NCI-H1048 (cell line): Measurements from ENCODE around the gene HDAC4.

ENCODE experiments used
- DNase-seq: peaks from one replicate; lab custom pipeline; 2025; lab: John Stamatoyannopoulos, UW

Gene HDAC4

DNA sequence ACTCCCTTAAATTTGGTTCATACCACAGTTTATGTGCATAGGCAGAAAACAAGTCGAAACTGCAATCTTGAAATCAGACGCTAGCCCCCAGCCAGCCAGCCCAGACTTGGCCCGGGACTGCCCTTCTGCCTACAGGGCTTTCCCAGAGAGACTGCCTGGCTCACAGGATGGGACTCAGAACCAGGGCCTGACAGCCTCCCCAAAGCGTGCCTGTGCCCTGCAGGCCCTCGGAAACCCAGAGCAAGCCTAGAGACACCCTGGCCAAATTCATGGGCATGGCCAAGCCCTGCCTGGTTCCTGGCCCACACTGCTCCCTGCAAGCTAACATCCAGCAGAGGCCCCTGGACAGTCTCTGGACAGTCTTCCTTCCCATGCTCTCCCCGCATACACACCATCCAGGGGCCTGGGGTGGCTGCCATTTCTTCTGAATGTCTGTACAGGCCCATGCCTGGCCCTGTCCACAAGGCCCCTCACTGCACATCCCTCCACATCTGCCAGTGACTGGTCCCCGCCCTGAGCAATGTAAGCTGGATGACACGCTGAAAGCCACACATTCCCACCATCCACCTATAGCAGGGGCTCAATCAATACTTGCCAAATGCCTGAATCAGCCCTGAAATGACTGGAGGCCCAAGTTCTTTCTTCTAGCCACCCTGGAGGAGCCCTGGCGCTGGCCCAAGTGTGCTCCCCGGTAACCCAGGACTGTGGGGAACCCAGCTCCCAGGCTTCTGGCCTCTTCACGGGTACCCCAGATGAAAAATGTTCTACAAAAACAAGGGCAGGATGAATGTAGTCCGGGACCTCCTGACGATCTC is 73.1 kb downstream of the HDAC4 start:
- no peak for DNase-seq

- DNase-seq = no peak
Measured at GRCh38 chr2:239326831-239327535, 73.8 kb downstream of the HDAC4 start.

DNA sequence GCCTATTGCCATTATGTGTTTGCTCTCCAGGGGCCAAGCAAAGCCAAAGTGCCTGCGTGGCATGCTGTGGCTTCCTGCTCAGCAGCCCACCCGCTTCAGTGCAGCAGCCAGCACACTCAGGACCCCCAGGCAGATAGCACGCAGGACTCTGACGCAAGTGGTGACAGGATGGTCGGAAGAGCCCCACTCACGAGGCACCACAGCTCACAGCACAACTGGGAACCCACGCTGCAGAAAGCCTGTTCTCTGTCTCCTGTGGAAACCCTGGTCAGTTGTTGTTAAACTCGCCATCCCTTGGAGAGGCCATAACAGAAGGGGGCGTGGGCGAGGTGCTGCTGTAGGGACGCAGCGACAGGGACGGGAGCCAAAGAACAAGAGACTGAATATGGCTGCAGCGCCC is 76.4 kb downstream of the HDAC4 start:
- DNase-seq = no peak

DNA sequence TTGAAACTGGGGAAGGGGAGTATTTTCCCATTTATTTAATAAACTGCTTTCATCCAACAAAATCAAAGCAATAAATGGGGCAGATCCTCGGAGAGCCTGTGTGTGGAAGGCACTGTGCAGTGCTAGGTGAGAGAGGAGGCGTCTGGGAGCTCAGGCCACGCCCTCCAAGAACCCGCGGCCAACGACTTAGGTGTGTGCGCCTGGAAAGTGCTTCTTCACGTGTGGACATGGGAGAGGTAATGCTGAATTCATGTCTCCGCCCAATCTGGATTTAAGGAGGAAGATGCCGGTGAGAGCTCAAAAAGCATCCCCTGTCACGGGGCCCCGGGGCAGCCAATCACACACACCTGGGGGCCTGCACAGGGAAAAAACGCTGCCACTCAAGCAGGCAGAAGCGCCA is 77.4 kb downstream of the HDAC4 start:
- no peak for DNase-seq

DNA sequence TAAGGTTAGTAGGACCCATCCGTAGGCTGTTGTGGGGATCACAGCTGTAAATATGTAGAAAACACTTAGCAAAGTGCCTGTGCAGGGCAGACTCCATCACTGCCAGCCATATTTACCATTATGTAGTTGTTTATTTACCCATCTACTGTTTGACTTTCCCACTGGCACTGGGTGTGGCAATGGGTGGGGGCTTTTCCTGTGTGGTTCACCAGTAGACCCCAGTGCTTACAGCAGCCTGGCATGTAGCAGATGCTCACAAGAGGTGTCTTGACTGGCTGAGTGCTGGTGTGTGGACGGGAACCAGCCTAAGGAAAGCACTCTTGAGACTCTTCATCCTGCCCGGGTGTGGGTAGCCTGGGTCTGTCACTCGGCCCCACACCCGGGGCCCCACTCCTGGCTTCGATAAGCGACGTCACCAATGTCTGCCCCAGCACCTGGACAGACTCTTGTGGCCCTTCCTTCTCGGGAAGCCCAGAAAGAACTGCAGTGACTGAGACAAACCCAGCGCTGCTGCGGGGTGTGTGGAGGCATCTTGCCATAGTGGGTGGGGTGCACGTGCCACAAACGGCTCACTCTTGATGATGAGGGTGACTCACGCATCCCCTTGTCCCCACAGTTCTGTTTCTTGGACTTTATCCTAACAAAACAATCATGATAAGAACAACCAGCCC is 78.3 kb downstream of the HDAC4 start:
- no peak for DNase-seq

GRCh38 chr2:239321596-239322415 is 79.0 kb downstream of the HDAC4 start:
- no peak for DNase-seq

GRCh38 chr2:239318790-239319661 is 81.8 kb downstream of the HDAC4 start:
- DNase-seq = no peak

- DNase-seq = no peak
Measured at GRCh38 chr2:239318151-239318611, 82.6 kb downstream of the HDAC4 start.

- DNase-seq = no peak
Measured at GRCh38 chr2:239316562-239317465, 84.0 kb downstream of the HDAC4 start.

DNA sequence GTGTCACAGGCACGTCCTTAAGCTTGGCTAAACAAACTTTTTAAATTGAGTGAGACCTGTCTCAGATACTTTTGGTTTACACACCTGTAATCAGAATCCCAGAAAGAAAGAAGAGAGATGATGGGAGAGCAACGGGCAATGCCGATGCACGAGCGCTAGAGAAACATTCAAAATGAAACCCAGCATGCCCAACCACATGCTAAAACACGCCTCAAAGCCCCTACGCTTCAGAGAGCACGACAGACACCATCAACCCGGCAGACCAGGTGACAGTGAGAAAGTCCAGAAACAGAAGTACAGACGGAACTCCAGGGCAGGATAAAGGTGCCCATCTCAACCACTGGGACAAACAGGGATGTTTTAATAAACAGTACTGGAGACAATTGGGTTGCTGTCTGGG is 85.5 kb downstream of the HDAC4 start:
- DNase-seq = no peak

DNA sequence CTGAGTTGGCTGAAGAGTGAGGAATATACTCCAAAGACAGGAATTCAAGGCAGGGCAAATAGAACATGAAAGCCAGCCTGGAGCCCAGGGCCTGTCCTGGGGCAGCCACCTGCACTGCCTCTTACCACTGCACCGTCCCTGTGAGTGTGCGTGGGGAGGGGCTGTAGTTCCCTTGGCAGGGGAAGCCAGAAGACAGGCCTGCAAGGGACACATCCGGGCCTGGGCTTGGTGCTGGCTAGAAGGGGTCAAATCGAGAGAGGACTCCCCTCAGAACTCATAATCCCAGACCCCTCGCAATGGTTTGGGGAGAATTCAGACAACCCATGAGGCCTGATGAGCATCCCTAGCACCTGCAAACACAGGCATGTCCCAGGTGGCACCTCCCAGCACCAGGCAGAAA is 87.0 kb downstream of the HDAC4 start:
- no peak for DNase-seq

DNA sequence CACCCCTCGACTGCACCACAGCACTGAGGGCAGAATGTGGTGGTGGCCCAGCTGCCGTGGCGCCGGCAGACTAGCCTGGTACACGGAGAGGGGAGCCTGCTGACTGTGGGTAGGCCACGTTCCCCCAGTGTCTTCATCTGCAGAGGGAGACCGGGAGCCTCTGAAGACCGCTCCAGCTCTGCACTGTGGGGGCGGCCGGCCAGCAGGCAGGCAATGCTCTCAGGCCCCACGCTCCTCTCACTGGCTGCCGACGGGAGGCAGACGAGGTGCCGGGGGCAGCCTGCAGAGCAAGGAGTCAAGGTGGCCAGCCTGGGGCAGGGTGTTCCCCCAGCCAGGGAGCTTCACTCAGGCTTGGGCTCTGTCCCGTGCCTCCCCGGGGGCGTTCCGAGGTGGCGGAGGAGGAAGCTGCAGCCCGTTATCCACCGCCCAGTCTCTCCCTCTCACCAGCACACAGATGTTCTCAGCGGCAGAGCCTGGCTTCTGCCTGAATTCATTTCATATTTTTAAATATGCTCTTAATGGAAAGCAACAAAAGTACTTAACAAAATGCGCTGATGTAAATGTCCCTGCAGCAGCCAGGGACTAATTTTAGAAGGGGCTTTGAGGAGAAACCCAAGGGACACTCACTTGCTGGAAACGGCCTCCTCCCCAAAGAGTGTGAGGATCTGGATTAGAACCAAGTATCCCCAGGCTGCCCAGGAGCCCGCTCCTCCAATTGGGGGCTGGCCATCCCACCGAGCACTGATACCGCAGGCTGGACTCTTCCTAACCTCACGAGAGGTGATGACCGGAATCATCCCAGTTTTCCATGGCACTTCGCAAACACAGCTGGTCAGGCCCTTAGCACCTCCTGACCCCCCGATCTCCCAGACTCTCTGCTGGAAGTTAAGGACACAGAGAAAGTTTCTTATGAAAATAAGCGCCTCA is 87.8 kb downstream of the HDAC4 start:
- no peak for DNase-seq

DNA sequence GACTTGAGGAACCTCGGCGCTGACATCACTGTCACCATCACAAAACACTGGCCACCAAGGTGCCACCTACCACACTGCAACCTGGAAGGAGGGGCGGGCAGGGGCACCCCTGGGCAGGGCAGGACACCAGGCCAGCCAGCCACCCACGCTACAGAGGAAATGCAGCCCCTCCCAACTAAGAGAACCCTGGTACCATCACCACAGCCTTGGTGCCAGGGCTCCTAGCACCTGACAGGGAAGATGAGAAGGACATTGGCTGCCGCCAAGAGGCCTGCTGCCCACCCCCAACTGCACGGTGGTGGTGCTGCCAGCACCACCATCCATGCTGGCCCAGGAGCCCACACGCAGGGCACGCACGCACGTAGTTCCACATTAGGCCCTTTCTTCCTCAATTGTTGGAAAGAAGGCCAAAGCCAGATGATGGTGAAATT is 88.7 kb downstream of the HDAC4 start:
- DNase-seq = no peak

GRCh38 chr2:239311132-239312040 is 89.4 kb downstream of the HDAC4 start:
- no peak for DNase-seq

- no peak for DNase-seq
Measured at GRCh38 chr2:239310401-239311061, 90.3 kb downstream of the HDAC4 start.

DNA sequence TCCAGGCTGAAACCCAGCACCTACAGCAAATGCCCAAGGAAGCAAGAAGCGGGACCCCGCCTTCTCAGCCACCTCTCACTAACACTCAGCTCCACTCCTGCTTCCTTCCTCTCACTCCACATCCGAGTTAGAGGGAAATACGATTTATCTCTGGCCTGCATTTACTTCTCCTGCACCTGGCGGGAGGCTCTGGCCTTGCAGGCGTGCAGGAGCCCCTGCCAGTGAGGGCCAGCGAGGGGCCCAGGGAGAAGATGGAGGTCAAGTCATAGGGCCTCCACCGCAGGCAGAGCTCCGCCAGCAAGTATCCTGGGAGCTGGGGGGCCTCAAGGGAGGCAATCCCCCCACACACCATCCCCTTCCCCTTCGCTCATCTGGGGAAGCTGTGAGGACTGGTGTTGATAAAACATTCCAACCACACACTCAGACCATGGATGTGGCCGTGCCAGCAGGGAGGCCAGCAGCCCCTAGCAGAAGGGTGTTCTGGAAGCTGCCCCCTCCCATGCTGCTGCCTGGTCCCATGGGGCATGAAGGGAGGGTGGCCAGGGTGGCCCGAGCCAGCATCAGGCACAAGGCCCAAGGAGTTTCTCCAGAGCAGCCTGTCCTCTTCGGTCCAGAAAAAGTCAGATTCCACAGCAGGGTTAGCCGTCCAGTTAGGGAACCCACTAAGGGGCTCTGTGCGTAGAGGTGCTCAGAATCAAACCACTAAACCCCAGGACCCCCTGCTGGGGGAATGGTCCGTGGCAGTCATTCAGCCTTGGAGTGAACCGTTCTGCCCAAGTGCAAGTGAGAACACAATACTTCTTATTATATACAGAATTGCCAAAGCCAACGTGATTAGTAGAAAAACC is 91.2 kb downstream of the HDAC4 start:
- no peak for DNase-seq
